Prostate gland (tissue), 2 donors: Measurements from ENCODE around the gene ANGPTL2.

Source experiments
- CTCF ChIP-seq, 4 experiments: fragments of 200-600 bp in 2 of 4; fragments of 450-650 bp in 2 of 4; sonication (generic) in 2 of 4; IDR thresholded peaks; 1 replicate in 3 of 4; 2 replicates in 1 of 4; pipeline ENCODE4 v1.5.1; 2016 to 2019; ENCODE audit warnings: antibody characterized with exemption in 4 of 4, mild to moderate bottlenecking in 2 of 4, moderate library complexity in 2 of 4
- POLR2A ChIP-seq: fragments of 450-650 bp; IDR thresholded peaks from one replicate; pipeline ENCODE4 v1.6.1; 2016; ENCODE audit warnings: antibody characterized with exemption, mild to moderate bottlenecking

- TF ChIP-seq CTCF (IDR thresholded peaks at IDR 0.05) = no peak
- TF ChIP-seq POLR2A = no peak
Measured at GRCh38 chr9:127116088-127116726, 6.2 kb downstream of the ANGPTL2 start.
